ENCODE measurements around the gene NECTIN2. TPM values are rescaled to one million over a fixed set of nuclear protein-coding genes. Genes with fewer than 3 reads are reported as not detected.
"Not testable (repeated sequence)": the region's sequence is repeated elsewhere in the genome, so short reads cannot be mapped to it uniquely, and the experiment has no call there.

NECTIN2 gene
- polyA plus RNA-seq, 1 experiment = 80.2 TPM

GRCh38 chr19:44884566-44884965 lies 38.5 kb downstream of the NECTIN2 start:
- DNase-seq (ENCODE audit: low read depth, low spot score) = no peak
- POLR2A ChIA-PET = interaction anchor here (0.6 to 1.1 kb wide), 2 partner anchors 30 to 39 kb away, joined by 3 to 9 read pairs; partner anchors contain the start of gene NECTIN2
- no peaks in the 10 kb centered on the region for H3K9me3 ChIP-seq (ENCODE audit: control insufficient read depth, insufficient read depth, low read length)
- CTCF ChIA-PET = interaction anchor here (1.1 to 1.6 kb wide), 5 partner anchors 40 to 197 kb away, joined by 3 to 5 read pairs (median 3); no protein-coding TSS in a partner anchor
- H3K27ac ChIP-seq (ENCODE audit: low read depth, low read length) = no peak overlapping the region
- no peak overlapping the region for H3K4me3 ChIP-seq (ENCODE audit: low read depth, low read length)
- TF ChIP-seq, protein P1, sequence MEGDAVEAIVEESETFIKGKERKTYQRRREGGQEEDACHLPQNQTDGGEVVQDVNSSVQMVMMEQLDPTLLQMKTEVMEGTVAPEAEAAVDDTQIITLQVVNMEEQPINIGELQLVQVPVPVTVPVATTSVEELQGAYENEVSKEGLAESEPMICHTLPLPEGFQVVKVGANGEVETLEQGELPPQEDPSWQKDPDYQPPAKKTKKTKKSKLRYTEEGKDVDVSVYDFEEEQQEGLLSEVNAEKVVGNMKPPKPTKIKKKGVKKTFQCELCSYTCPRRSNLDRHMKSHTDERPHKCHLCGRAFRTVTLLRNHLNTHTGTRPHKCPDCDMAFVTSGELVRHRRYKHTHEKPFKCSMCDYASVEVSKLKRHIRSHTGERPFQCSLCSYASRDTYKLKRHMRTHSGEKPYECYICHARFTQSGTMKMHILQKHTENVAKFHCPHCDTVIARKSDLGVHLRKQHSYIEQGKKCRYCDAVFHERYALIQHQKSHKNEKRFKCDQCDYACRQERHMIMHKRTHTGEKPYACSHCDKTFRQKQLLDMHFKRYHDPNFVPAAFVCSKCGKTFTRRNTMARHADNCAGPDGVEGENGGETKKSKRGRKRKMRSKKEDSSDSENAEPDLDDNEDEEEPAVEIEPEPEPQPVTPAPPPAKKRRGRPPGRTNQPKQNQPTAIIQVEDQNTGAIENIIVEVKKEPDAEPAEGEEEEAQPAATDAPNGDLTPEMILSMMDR (IDR thresholded peaks at IDR 0.05; ENCODE audit: low read depth, low read length) = no peak
- H3K27me3 ChIP-seq (ENCODE audit: control insufficient read depth, insufficient read depth, low read length) = no peaks in the 10 kb centered on the region

DNA sequence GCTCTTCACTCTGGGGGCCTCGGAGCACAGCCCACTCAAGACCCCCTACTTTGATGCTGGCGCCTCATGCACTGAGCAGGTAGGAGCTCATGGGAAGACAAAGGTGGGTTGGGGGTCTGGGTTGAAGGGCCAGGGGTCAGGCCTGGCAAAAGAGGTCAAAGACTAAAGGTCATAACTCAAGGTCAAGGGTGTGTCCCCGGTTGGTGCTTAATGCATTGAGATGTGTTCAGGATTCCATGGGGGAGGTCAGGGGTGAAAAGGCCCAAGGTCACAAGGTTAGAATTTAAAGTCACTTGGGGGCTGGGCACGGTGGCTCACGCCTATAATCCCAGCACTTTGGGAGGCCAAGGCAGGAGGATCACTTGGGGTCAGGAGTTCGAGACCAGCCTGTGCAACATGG lies 40.0 kb downstream of the NECTIN2 start:
- no peaks in the 10 kb centered on the region for H3K27me3 ChIP-seq (ENCODE audit: control insufficient read depth, insufficient read depth, low read length)
- no peak overlapping the region for H3K4me3 ChIP-seq (ENCODE audit: low read depth, low read length)
- no peak overlapping the region for H3K27ac ChIP-seq (ENCODE audit: low read depth, low read length)
- H3K9me3 ChIP-seq (ENCODE audit: control insufficient read depth, insufficient read depth, low read length) = no peaks in the 10 kb centered on the region
- CTCF ChIA-PET = interaction anchor here (1.3 kb wide), 1 partner anchor 115 kb away, joined by 4 read pairs; no protein-coding TSS in a partner anchor
- no peak for DNase-seq (ENCODE audit: low read depth, low spot score)
- TF ChIP-seq, protein P1 (IDR thresholded peaks at IDR 0.05; ENCODE audit: low read depth, low read length) = no peak
- POLR2A ChIA-PET = no interaction called here

DNA sequence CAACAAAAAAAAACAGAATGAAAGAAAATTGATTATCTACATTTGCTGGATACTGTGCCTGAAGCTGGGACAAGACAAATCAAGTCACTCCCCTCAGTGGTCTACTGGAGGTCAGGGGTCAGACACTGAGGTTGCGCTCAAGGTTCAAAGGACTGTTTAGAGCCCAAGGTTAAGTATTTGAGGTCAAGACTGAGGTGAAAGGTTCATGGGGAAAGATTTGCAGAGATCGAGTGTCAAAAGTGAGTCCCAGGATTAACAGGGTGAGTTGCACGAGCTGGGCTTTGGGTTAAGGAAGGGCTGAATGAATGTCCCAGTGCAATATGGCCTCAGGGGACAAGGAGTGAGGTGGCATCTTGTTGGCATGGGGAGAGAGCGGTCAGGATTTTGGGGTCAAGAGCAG lies 41.6 kb downstream of the NECTIN2 start:
- ChIA-PET POLR2A (interaction anchor here (0.7 kb wide), 1 partner anchor 10 kb away, joined by 6 read pairs; no protein-coding TSS in a partner anchor), CTCF (interaction anchor here (0.6 kb wide), 1 partner anchor 122 kb away, joined by 3 read pairs; no protein-coding TSS in a partner anchor)
- TF ChIP-seq, protein P1 (IDR thresholded peaks at IDR 0.05; ENCODE audit: low read depth, low read length) = no peak
- Histone ChIP-seq H3K9me3 (ENCODE audit: control insufficient read depth, insufficient read depth, low read length) (no peaks in the 10 kb centered on the region), H3K4me3 (ENCODE audit: low read depth, low read length) (no peak overlapping the region), H3K27ac (ENCODE audit: low read depth, low read length) (no peak overlapping the region), H3K27me3 (ENCODE audit: control insufficient read depth, insufficient read depth, low read length) (no peaks in the 10 kb centered on the region)
- no peak for DNase-seq (ENCODE audit: low read depth, low spot score)

GRCh38 chr19:44888335-44888734 lies 42.2 kb downstream of the NECTIN2 start:
- H3K4me3 ChIP-seq (ENCODE audit: low read depth, low read length); POLR2A ChIA-PET; CTCF ChIA-PET; H3K27me3 ChIP-seq (ENCODE audit: control insufficient read depth, insufficient read depth, low read length); H3K9me3 ChIP-seq (ENCODE audit: control insufficient read depth, insufficient read depth, low read length); DNase-seq (ENCODE audit: low read depth, low spot score); H3K27ac ChIP-seq (ENCODE audit: low read depth, low read length): not testable (repeated sequence)

DNA sequence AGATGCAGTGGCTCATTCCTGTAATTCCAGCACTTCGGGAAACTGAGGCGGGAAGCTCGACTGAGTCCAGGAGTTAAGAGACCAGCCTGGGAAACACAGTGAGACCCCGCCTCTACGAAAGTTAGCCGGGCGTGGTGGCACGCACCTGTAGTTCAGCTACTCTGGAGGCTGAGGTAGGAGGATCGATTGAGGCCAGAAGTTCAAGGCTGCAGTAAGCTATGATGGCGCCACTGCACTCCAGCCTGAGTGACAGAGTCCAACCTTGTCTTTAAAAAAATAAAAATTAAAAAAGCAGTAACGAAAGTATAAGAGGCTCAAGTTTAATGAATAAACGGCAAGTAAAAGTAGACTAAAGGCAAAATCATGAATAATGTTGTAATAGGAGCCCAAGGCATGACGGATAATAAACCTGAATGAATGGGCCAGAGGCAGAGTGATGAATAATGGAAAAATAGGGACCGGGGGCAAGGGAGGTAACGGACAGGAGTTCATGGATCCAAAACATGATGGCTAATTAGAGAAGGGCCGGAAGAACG lies 43.8 kb downstream of the NECTIN2 start:
- Histone ChIP-seq H3K4me3 (ENCODE audit: low read depth, low read length) (peak overlapping the region; percentile 65), H3K27ac (ENCODE audit: low read depth, low read length) (peak overlapping the region; percentile 96), H3K27me3 (ENCODE audit: control insufficient read depth, insufficient read depth, low read length) (no peaks in the 10 kb centered on the region), H3K9me3 (ENCODE audit: control insufficient read depth, insufficient read depth, low read length) (no peaks in the 10 kb centered on the region)
- ChIA-PET POLR2A (interaction anchor here (0.6 to 1.5 kb wide), 6 partner anchors 8 to 175 kb away, joined by 3 to 12 read pairs (median 3); partner anchors contain the start of gene CLPTM1), CTCF (interaction anchor here (1.0 to 1.5 kb wide), 2 partner anchors 62 to 201 kb away, joined by 3 to 4 read pairs; no protein-coding TSS in a partner anchor)
- TF ChIP-seq, protein P1 (IDR thresholded peaks at IDR 0.05; ENCODE audit: low read depth, low read length) = no peak
- no peak for DNase-seq (ENCODE audit: low read depth, low spot score)

Data from AG04450 (cell line).